Loucy (cell line): ENCODE measurements around the gene HRH3.

ENCODE experiments used
- H2AFZ ChIP-seq: fragments of 200-600 bp; sonication (generic); 2 replicates; pipeline ENCODE4 v1.6.0; 2016; ENCODE audit warnings: antibody characterized with exemption, mild to moderate bottlenecking, low read length, moderate library complexity
- H3F3A ChIP-seq: fragments of 200-600 bp; 2 replicates; pipeline ENCODE4 v1.6.0; 2016; ENCODE audit warnings: antibody characterized with exemption, low read depth, mild to moderate bottlenecking
- H3K27me3 ChIP-seq: fragments of 200-600 bp; sonication (generic); 2 replicates; pipeline ENCODE4 v1.6.1; 2014; ENCODE audit warnings: low read length, mild to moderate bottlenecking; ENCODE audit not compliant: insufficient read depth, poor library complexity, severe bottlenecking
- H3K36me3 ChIP-seq: fragments of 200-600 bp; sonication (generic); 2 replicates; pipeline ENCODE4 v1.6.1; 2016; ENCODE audit warnings: low read length; ENCODE audit not compliant: insufficient read depth
- H3K4me1 ChIP-seq: fragments of 200-600 bp; sonication (generic); 2 replicates; pipeline ENCODE4 v1.5.1; 2014; ENCODE audit warnings: low read length, mild to moderate bottlenecking; ENCODE audit not compliant: insufficient read depth, poor library complexity, severe bottlenecking
- H3K4me2 ChIP-seq: fragments of 200-600 bp; sonication (generic); 2 replicates; pipeline ENCODE4 v1.6.0; 2014; ENCODE audit warnings: antibody characterized with exemption, low read length, low read depth, mild to moderate bottlenecking; ENCODE audit not compliant: poor library complexity, severe bottlenecking
- H3K4me3 ChIP-seq: fragments of 200-600 bp; sonication (generic); 2 replicates; pipeline ENCODE4 v1.5.1; 2014; ENCODE audit warnings: low read length, mild to moderate bottlenecking, mixed read lengths; ENCODE audit not compliant: poor library complexity, severe bottlenecking
- H3K79me2 ChIP-seq: fragments of 200-600 bp; sonication (generic); 2 replicates; pipeline ENCODE4 v1.6.1; 2014; ENCODE audit warnings: low read length; ENCODE audit not compliant: insufficient read depth
- H3K9ac ChIP-seq: fragments of 200-600 bp; sonication (generic); 2 replicates; pipeline ENCODE4 v1.6.0; 2014; ENCODE audit warnings: mild to moderate bottlenecking, low read depth, low read length, moderate library complexity; ENCODE audit not compliant: poor library complexity, severe bottlenecking
- H3K9me2 ChIP-seq: fragments of 200-600 bp; sonication (generic); replicated peaks from 2 replicates; pipeline ENCODE4 v1.6.1; 2016; ENCODE audit warnings: low read depth, low read length, mixed read lengths
- H3K9me3 ChIP-seq: fragments of 200-600 bp; sonication (generic); 2 replicates; pipeline ENCODE4 v1.6.1; 2014; ENCODE audit warnings: mild to moderate bottlenecking, antibody characterized with exemption, low read length, low read depth; ENCODE audit not compliant: insufficient read depth
- H4K20me1 ChIP-seq: fragments of 200-600 bp; sonication (generic); 2 replicates; pipeline ENCODE4 v1.6.0; 2014; ENCODE audit warnings: antibody characterized with exemption, low read length, mild to moderate bottlenecking; ENCODE audit not compliant: insufficient read depth, poor library complexity, severe bottlenecking
- EZH2phosphoT487 ChIP-seq: fragments of 200-600 bp; IDR thresholded peaks from 2 replicates; pipeline ENCODE4 v1.6.1; 2018; ENCODE audit warnings: antibody characterized with exemption, mild to moderate bottlenecking, moderate library complexity, borderline replicate concordance
- TF ChIP-seq, protein P1 (sequence below): fragments of 200-600 bp; sonication (generic); conservative IDR thresholded peaks from 2 replicates; pipeline ENCODE4 v1.5.1; 2014; ENCODE audit warnings: mild to moderate bottlenecking, antibody characterized with exemption, low read length

Gene HRH3

DNA sequence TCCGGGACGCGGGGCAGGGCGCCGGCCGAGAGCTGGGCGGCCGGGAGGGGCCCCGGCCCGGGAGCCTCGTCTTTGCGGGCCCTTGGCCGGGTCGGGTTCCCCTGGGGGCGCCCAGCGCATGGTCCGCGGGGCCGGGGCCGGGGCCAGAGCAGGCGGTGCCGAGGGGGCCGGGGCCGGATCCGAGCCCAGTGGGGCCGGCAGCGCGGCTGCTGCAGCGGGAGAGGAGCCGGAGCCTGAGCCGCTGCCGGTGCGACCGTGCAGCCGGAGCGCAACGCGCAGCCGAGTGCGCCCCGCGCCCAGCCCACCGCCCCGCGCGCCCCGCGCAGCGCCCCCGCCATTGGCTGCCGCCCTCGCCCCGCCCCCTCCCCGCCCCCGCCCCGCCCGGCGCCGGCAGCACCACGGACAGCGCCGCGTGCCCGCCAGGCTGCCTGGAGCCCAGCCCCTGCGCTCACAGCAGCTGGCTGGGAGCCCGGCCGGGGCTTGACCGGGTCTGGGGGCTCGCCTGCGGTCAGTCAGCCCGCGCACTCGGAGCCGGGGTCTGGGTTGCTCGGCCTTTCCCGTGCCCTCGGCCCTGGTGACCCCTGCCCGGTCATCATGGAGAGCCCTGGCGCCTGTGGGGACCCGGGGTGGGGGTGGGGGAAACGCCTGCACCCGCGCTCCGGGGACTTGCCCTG lies at the start of gene HRH3:
Gene HRH3, minus strand, starts transcription at position 287 of the 674 bp plus-strand sequence. CDS start 308 bp downstream, outside the sequence.
- Histone ChIP-seq H4K20me1 (no peaks in the 10 kb centered on the region), H3K9me3 (no peaks in the 10 kb centered on the region), H3K4me1 (no peaks in the 10 kb centered on the region), H3K4me3 (no peak within 1 kb of the TSS), H3F3A (no peaks in the 10 kb centered on the region), H3K9me2 (no peaks in the 10 kb centered on the region), H3K4me2 (no peak within 1 kb of the TSS), H3K36me3 (no peaks in the 10 kb centered on the region), H3K79me2 (no peaks in the 10 kb centered on the region), H3K27me3 (no peaks in the 10 kb centered on the region), H3K9ac (no peak within 1 kb of the TSS), H2AFZ (no peak within 1 kb of the TSS)
- TF ChIP-seq EZH2phosphoT487 = no peak
- TF ChIP-seq, protein P1, sequence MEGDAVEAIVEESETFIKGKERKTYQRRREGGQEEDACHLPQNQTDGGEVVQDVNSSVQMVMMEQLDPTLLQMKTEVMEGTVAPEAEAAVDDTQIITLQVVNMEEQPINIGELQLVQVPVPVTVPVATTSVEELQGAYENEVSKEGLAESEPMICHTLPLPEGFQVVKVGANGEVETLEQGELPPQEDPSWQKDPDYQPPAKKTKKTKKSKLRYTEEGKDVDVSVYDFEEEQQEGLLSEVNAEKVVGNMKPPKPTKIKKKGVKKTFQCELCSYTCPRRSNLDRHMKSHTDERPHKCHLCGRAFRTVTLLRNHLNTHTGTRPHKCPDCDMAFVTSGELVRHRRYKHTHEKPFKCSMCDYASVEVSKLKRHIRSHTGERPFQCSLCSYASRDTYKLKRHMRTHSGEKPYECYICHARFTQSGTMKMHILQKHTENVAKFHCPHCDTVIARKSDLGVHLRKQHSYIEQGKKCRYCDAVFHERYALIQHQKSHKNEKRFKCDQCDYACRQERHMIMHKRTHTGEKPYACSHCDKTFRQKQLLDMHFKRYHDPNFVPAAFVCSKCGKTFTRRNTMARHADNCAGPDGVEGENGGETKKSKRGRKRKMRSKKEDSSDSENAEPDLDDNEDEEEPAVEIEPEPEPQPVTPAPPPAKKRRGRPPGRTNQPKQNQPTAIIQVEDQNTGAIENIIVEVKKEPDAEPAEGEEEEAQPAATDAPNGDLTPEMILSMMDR = no peak

DNA sequence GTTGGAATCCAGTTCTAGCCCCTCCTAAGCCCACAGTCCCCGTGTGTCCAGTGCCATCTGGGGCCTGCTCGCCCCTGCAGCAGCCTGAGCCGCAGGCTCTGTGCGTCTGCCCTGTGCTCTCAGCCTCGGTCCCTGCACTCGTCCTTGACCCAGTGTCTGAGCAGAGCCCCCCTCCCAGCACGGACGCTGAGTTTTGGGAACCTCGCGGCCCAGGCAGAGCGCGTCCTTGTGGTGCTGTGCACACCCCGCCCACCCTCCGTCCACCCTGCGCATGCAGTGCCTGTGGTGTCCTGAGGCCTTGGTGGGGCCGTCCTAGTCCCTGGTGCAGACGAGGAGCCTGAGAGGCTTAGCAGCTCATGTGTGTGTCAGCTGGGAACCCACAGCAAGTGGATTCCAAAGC lies 49.8 kb upstream of the HRH3 start:
- TF ChIP-seq, protein P1 = no peak
- Histone ChIP-seq H3K27me3 (no peaks in the 10 kb centered on the region), H3K36me3 (peaks cover 70% of the 10 kb centered on the region), H3K4me1 (no peaks in the 10 kb centered on the region), H3K79me2 (no peaks in the 10 kb centered on the region), H4K20me1 (no peaks in the 10 kb centered on the region), H3K9ac (no peak overlapping the region), H3K4me2 (no peak overlapping the region), H3F3A (no peaks in the 10 kb centered on the region), H2AFZ (no peak overlapping the region), H3K4me3 (no peak overlapping the region), H3K9me2 (no peaks in the 10 kb centered on the region), H3K9me3 (no peaks in the 10 kb centered on the region)

DNA sequence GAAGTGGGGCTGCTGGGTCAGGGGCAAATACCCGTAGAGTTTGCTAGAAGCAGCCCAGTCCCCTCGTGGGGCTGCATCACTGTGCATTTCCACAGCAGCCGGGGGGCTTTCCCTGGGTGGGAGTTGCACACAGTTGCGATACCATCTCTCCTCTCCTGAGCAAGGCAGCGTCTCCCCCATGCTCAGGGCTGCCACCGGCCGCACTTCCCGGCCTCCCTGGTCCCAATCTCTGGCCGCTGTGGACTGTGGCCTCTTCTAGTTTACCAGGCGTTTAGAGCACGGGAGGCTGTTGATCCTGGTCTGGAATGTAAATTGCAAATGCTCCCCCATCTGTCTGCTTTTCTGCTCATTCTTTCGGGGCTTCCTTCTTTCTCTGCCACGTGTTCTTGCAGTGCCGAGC lies 49.3 kb upstream of the HRH3 start:
- H3K4me2 ChIP-seq = no peak overlapping the region
- no peaks in the 10 kb centered on the region for H3K4me1 ChIP-seq
- H3K27me3 ChIP-seq = no peaks in the 10 kb centered on the region
- H3K9ac ChIP-seq = no peak overlapping the region
- no peaks in the 10 kb centered on the region for H3K79me2 ChIP-seq
- H3K9me3 ChIP-seq = no peaks in the 10 kb centered on the region
- TF ChIP-seq EZH2phosphoT487 = no peak
- TF ChIP-seq, protein P1 = no peak
- H2AFZ ChIP-seq = no peak overlapping the region
- no peak overlapping the region for H3K4me3 ChIP-seq
- H3K36me3 ChIP-seq = peaks cover 71% of the 10 kb centered on the region
- H3K9me2 ChIP-seq = no peaks in the 10 kb centered on the region
- H4K20me1 ChIP-seq = no peaks in the 10 kb centered on the region
- no peaks in the 10 kb centered on the region for H3F3A ChIP-seq
